Activated naive CD8-positive, alpha-beta T cell treated with anti-CD3 and anti-CD28 coated beads, Interleukin-2, amount 50 U/mL, for 24 hours (primary cell): ENCODE results near the gene RNF32.
"Not testable (repeated sequence)": the region's sequence is repeated elsewhere in the genome, so short reads cannot be mapped to it uniquely, and the experiment has no call there.

Experiments used
- ATAC-seq: fragments of 150-1000 bp; cut with Tn5 transposase; one replicate; pipeline ENCODE4 v1.10.0; 2021
- DNase-seq: peaks from one replicate; pipeline ENCODE4 v3.0.0; 2021
- H3K27ac Mint-ChIP-seq: one replicate; pipeline ENCODE4 v1.8.0; 2021; ENCODE audit warnings: mild to moderate bottlenecking, mixed read lengths
- H3K27me3 Mint-ChIP-seq: one replicate; pipeline ENCODE4 v1.8.0; 2021; ENCODE audit warnings: mixed read lengths
- H3K36me3 Mint-ChIP-seq: one replicate; pipeline ENCODE4 v1.8.0; 2021; ENCODE audit warnings: low read depth, mixed read lengths
- H3K4me1 Mint-ChIP-seq: one replicate; pipeline ENCODE4 v1.8.0; 2021; ENCODE audit warnings: mixed read lengths
- H3K4me3 Mint-ChIP-seq: one replicate; pipeline ENCODE4 v1.8.0; 2021; ENCODE audit warnings: mild to moderate bottlenecking, moderate library complexity, mixed read lengths
- H3K9me3 Mint-ChIP-seq: one replicate; pipeline ENCODE4 v1.8.0; 2021; ENCODE audit warnings: mixed read lengths

Gene RNF32

DNA sequence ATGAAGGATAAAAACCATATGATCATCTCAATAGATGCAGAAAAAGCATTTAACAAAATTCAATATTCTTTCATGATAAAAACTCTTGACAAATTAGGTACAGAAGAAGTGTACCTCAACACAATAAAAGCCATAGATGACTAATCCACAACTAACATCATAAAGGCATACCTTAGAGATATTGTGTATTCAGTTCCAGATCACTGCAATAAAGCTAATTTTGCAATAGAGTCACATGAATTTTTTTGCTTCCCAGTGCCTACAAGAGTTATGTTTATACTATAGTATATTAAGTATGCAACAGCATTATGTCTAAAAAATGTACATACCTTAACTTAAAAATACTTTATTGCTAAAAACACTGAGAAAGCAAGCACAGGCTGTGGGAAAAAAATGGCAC is 18.9 kb upstream of the RNF32 start:
- H3K36me3 Mint-ChIP-seq = no peaks in the 10 kb centered on the region
- peaks cover 41% of the 10 kb centered on the region for H3K27me3 Mint-ChIP-seq
- no peak overlapping the region for H3K4me3 Mint-ChIP-seq
- ATAC-seq = no peak
- H3K4me1 Mint-ChIP-seq = peaks cover 7% of the 10 kb centered on the region
- DNase-seq = no peak
- peaks cover 6% of the 10 kb centered on the region for H3K9me3 Mint-ChIP-seq
- no peak overlapping the region for H3K27ac Mint-ChIP-seq

DNA sequence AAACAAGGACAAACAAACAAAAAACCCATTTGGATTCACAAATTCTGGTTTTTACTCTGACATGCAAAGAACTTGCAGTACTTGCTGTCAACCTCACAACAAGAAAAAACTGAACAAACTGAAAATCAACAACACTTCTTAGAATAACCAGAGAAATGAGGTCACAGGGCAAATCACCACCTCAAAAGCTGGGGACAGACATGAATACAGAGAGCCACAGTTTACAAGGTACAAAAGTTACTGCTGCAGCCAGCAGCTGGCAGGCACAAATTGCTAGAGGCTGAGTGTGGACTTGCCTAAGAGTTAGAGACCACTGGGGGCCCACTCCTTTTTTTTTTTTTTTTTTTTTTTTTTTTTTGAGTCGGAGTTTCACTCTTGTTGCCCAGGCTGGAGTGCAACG is 15.0 kb upstream of the RNF32 start:
- DNase-seq (no peak), ATAC-seq (no peak)
- H3K4me3 Mint-ChIP-seq = no peak overlapping the region
- no peak overlapping the region for H3K27ac Mint-ChIP-seq
- H3K4me1 Mint-ChIP-seq = peaks cover 2% of the 10 kb centered on the region
- H3K27me3 Mint-ChIP-seq = peaks cover 12% of the 10 kb centered on the region
- peaks cover 10% of the 10 kb centered on the region for H3K36me3 Mint-ChIP-seq
- H3K9me3 Mint-ChIP-seq = peaks cover 25% of the 10 kb centered on the region

DNA sequence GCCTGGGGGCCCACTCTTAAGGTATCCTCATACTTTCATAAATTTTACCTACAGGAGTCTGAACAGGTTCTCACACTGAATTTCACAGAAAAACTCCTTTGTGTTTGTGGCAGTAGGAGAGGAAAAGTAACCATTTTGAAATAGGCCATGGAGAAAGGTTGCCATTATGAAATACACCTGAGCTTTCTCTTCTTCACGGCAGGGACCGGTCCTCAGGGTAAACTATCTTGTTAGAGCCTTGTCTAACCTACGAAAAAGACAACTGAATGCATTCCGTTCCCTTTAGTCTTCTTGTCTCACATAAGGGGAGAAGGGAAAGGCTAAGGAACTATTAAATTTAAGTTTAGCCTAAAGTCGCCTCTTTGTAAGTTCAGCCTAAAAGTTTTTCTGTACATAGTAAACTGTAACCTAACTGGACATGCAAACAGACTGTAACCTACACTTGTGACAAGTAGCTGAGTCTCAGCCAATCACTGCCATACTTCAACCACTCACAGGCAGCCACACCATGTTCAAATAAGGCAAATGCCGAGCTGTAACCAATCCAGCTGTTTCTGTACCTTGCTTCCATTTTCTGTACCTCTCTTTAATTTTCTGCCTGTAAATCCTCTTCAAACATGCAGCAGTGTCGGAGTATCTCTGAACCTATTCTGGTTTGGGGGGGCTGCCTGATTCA is 14.2 kb upstream of the RNF32 start:
- Mint-ChIP-seq H3K27me3 (peaks cover 6% of the 10 kb centered on the region), H3K9me3 (peaks cover 21% of the 10 kb centered on the region), H3K4me3 (no peak overlapping the region), H3K27ac (no peak overlapping the region), H3K36me3 (peaks cover 10% of the 10 kb centered on the region), H3K4me1 (peaks cover 2% of the 10 kb centered on the region)
- ATAC-seq (no peak), DNase-seq (no peak)

DNA sequence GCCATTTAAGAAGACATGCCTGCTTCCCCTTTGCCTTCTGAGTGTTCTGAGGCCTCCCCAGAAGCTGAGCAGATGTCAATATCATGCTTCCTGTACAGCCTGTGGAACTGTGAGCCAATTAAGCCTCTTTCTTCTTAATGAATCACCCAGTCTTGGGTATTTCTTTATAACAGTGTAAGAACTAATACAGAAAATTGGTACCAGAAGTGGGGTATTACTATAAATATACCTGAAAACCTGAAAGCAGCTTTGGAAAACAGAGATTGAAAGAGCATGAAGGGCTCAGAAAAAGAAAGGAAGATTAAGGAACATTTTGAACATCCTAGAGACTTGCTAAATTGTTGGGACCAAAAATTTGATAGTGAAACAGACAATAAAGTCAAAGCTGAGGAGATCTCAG is 12.0 kb upstream of the RNF32 start:
- ATAC-seq (no peak), DNase-seq (no peak)
- H3K36me3 Mint-ChIP-seq = peaks cover 10% of the 10 kb centered on the region
- no peak overlapping the region for H3K4me3 Mint-ChIP-seq
- H3K4me1 Mint-ChIP-seq = peaks cover 2% of the 10 kb centered on the region
- peaks cover 19% of the 10 kb centered on the region for H3K9me3 Mint-ChIP-seq
- H3K27me3 Mint-ChIP-seq = peaks cover 4% of the 10 kb centered on the region
- no peak overlapping the region for H3K27ac Mint-ChIP-seq

DNA sequence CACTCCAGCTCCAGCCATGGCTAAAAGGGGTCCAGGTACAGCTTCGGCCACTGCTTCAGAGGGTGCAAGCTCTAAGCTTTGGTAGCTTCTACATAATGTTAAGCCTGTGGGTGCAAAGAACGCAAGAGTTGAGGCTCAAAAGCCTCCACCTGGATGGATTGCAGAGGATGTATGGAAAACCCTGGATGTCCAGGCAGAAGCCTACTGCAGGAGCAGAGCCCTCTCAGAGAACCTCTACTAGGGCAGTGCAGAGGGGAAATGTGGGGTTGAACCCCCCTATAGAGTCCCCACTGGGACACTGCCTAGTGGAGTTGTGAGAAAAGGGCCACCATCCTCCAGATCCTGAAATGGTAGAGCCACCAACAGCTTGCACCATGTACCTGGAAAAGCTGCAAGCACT is 10.7 kb upstream of the RNF32 start:
- Mint-ChIP-seq H3K4me1 (peaks cover 2% of the 10 kb centered on the region), H3K4me3 (no peak overlapping the region), H3K36me3 (peaks cover 10% of the 10 kb centered on the region), H3K27me3 (peaks cover 4% of the 10 kb centered on the region), H3K9me3 (peaks cover 19% of the 10 kb centered on the region), H3K27ac (no peak overlapping the region)
- DNase-seq (no peak), ATAC-seq (no peak)

DNA sequence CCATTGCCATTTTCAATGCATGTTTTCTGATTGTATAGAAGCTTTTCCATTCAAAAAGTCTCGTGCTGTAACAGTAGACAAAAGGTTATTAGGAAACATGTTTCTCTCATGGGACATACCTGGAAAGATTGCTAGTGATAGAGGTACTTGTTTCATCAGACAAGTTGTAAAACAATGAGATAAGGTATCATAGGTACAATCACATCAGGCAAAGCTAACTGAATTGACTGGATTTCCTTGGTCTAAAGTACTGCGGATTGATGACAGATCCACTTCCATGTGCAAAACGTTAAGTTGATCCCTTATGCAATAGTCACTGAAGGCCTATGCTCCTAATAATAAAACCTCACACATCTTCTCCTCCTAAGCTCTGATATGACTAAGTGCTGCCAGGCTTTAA is 6.5 kb upstream of the RNF32 start:
- Mint-ChIP-seq H3K36me3 (peaks cover 7% of the 10 kb centered on the region), H3K4me1 (no peaks in the 10 kb centered on the region), H3K9me3 (peaks cover 15% of the 10 kb centered on the region), H3K27ac (no peak overlapping the region), H3K27me3 (peaks cover 2% of the 10 kb centered on the region), H3K4me3 (no peak overlapping the region)
- ATAC-seq (no peak), DNase-seq (no peak)

DNA sequence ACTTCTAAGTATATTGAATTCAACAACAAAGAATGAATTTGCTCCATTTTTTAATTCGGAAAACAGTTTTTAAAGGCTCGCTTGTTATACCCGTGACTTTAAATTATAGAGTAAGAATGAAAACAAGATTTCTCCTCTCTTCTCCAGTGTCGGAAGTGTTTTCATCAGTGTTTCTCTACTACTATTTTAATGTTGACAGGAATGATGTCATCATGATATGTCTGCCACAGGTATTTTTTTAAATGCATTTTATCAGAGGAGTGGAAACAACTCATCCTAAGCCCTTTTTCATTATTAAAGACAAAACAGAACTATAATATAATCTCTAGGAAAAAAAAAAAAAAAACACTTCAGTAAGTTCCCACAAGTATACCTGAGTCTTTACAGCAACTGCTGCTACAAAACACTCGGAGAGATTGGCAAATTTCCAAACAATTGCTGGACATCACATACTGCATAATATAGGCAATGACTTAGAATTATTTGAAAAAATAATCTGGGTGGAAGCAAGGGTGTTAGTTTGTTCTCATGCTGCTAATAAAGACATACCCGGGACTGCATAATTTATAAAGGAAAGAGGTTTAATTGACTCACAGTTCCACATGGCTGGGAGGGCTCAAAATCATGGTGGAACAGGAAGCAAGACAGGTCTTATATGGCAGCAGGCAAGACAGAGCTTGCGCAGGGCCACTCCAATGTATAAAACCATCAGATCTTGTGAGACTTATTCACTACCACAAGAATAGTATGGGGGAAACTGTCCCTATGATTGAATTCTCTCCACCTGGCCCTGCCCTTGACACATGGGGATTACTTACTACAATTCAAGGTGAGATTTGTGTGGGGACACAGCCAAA is 4.8 kb upstream of the RNF32 start:
- H3K36me3 Mint-ChIP-seq = peaks cover 8% of the 10 kb centered on the region
- peaks cover 14% of the 10 kb centered on the region for H3K9me3 Mint-ChIP-seq
- H3K27me3 Mint-ChIP-seq = peaks cover 6% of the 10 kb centered on the region
- no peak overlapping the region for H3K27ac Mint-ChIP-seq
- ATAC-seq = no peak
- no peak for DNase-seq
- H3K4me1 Mint-ChIP-seq = peaks cover 10% of the 10 kb centered on the region
- H3K4me3 Mint-ChIP-seq = no peak overlapping the region

DNA sequence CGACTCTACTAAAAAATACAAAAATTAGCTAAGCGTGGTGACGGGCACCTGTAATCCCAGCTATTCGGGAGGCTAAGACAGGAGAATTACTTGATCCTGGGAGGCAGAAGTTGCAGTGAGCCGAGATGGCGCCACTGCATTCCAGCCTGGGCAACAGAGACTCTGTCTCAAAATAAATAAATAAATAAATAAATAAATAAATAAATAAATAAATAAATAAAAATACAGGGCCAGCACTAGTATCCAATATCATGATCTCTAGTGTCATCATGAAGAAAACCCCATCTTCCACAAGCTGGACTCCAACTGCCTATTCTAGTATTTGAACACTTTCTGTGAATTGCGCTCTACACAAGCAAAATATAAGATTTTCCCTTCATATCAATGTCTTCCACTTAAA is 3.5 kb upstream of the RNF32 start:
- not testable (repeated sequence) for H3K27ac Mint-ChIP-seq, ATAC-seq, DNase-seq, H3K4me3 Mint-ChIP-seq, H3K36me3 Mint-ChIP-seq
- Mint-ChIP-seq H3K4me1 (peaks cover 14% of the 10 kb centered on the region), H3K9me3 (peaks cover 14% of the 10 kb centered on the region), H3K27me3 (peaks cover 17% of the 10 kb centered on the region)

DNA sequence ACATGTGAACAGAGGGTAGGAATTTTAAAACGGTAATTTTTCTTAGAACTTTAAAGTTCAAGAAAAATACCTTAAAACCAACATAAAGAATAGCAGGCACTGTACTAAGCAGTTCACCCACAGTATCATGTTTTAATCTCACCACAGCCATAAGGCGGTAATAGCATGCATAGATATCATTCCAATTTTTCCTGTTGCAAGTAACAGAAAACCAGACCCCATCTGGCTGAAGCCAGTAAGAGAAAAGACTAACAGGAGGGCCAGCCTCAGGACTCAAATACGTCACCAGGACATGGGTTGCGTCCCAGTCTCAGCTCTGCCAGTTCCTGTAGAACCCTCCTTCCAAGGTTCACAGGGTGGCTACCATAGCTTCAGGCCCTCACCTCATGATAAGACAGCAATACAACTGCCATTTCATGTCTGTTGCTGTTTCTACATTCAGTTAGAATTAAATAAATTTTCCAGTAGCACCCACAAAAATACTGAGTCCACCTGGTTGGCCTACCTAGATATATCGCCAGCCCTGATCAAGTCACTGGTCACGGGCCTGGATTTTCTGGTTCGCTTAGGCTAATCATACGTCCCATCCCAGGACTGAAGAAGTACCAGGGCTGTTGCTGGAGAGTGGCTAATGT is 2.0 kb upstream of the RNF32 start:
- peaks cover 14% of the 10 kb centered on the region for H3K4me1 Mint-ChIP-seq
- H3K36me3 Mint-ChIP-seq = peaks cover 8% of the 10 kb centered on the region
- ATAC-seq = no peak
- peaks cover 14% of the 10 kb centered on the region for H3K9me3 Mint-ChIP-seq
- peak overlapping the region; percentile 75 for H3K4me3 Mint-ChIP-seq
- H3K27ac Mint-ChIP-seq = no peak overlapping the region
- DNase-seq = no peak
- H3K27me3 Mint-ChIP-seq = peaks cover 21% of the 10 kb centered on the region

DNA sequence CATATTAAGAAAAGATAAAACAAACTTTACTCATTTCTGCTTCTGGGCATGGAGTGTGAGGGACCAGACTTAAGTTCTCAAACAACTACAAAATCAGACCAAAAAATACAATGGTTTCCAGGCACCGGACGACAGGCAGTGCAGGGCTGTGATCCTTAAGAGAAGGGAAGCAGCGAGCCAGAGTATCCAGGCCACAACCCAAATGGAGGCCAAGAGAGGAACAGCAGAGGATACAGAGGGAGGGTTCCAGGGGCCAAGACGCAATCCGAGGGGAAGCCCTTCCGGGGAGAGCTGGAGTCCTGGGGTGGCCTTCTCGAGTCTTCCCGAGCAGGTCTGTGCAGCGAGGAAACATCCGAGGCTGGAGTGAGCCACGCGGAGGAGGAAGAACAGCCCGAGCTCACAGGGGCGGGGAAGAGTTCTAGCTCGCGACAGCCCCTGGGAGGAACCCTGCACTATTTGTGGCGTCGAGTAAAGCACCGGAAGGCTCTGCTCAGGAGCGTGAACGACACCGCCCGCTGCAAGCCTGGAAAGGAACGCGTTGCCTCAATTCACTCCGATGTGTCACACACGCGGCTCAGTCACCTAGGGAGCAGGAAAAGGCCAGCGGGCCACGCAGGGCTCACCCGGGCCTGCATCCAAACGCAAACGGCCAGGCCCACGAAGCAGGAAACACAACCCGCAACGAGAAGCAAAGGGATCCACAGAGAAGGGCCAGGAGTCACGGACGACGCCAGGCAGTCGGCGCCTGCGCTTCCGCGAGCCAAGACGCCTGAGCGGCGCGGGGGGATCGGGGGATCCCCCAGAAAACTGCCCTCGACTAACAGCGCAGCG is 933 bp upstream of the RNF32 start:
- no peak for DNase-seq
- peaks cover 27% of the 10 kb centered on the region for H3K27me3 Mint-ChIP-seq
- H3K27ac Mint-ChIP-seq = peak overlapping the region; percentile 83
- ATAC-seq = peak; percentile 12
- peak overlapping the region; percentile 75 for H3K4me3 Mint-ChIP-seq
- H3K4me1 Mint-ChIP-seq = peaks cover 14% of the 10 kb centered on the region
- peaks cover 14% of the 10 kb centered on the region for H3K9me3 Mint-ChIP-seq
- peaks cover 8% of the 10 kb centered on the region for H3K36me3 Mint-ChIP-seq

DNA sequence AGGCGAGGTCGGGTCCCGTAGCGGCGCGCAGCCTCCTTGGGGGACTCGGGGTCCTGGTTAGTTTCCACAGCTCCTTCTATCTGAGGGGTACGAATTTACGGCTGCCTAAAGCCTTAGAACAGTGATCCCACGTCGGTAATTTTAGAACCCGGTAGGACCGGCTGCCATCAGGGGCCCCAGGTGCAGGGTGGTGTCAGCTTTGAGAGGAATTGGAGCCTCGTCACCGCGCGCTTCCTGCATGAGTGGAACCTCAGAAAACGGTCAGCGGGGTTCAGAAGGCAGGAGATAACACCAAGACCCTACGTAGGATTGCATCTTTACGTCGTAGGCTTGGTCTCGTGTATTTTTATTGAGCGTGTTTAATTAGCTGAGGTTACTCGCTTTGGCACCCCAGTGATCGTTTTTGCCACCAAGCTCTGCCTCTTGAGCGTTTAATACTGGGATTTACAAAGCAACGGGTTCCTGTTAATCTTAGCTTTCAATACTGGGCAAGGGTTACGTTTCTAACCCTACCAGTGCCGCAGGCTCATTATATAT is 443 bp downstream of the RNF32 start:
- peak overlapping the region; percentile 85 for H3K4me3 Mint-ChIP-seq
- H3K9me3 Mint-ChIP-seq = peaks cover 14% of the 10 kb centered on the region
- ATAC-seq (peak; percentile 61), DNase-seq (peak; percentile 49)
- peaks cover 14% of the 10 kb centered on the region for H3K4me1 Mint-ChIP-seq
- peaks cover 8% of the 10 kb centered on the region for H3K36me3 Mint-ChIP-seq
- peak overlapping the region; percentile 85 for H3K27ac Mint-ChIP-seq
- H3K27me3 Mint-ChIP-seq = peaks cover 38% of the 10 kb centered on the region

DNA sequence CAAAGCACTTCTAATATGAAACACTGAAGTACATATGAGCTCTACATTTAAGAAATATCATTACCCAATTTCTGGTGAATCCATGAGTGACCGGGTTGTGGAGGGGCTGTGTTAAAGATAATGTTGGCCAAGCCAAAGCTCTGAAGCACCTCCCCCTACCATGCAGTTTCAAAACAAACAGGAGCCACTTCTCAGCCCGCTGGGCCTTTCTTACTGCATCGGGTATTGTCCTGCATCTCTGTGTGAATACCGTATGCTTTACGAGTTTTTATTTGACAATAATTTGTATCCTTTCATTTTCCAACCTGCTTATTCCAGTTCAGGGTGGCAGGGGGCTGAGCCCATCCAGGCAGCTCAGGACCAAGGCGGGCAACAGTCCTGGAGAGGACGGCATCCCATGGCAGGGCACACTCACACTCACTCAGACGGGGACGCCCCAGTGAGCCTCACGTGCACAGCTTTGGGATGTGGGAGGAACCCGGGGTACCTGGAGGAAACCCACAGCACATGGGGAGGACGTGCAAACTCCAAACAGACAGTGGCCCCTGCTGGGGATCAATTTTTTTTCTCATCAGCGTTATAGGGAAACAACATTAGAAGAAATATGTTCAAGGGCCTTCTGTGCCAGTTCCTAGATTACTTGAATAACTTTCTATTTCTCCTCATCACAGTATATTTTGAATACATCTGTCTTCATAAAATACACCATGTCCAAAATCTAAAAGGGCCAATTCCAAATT is 1.9 kb downstream of the RNF32 start:
- ATAC-seq = no peak
- Mint-ChIP-seq H3K36me3 (peaks cover 8% of the 10 kb centered on the region), H3K27ac (no peak overlapping the region), H3K27me3 (peaks cover 46% of the 10 kb centered on the region), H3K4me1 (peaks cover 14% of the 10 kb centered on the region), H3K4me3 (no peak overlapping the region), H3K9me3 (peaks cover 11% of the 10 kb centered on the region)
- DNase-seq = no peak

DNA sequence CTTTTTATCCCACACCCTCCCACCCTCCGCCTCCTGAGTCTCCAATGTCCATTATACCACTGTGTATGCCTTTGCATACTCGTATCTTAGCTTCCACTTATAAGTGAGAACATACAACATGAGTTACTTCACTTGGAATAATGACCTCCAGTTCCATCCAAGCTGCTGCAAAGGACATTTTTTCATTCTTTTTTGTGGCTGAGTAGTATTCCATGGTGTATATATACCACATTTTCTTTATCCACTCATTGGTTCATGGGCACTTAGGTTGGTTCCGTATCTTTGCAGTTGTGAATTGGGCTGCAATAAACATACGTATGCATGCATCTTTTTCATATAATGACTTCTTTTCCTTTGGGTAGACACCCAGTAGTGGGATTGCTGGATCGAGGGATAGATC is 6.8 kb downstream of the RNF32 start:
- H3K4me1 Mint-ChIP-seq, H3K9me3 Mint-ChIP-seq, H3K4me3 Mint-ChIP-seq, DNase-seq, H3K36me3 Mint-ChIP-seq, ATAC-seq, H3K27ac Mint-ChIP-seq: not testable (repeated sequence)
- H3K27me3 Mint-ChIP-seq = peaks cover 70% of the 10 kb centered on the region
